ENCODE measurements around the gene MEPCE.
"Not testable (repeated sequence)": the region's sequence is repeated elsewhere in the genome, so short reads cannot be mapped to it uniquely, and the experiment has no call there.

Gene MEPCE

GRCh38 chr7:100433592-100434296, 4.1 kb downstream of the MEPCE start:
- peak overlapping the region; percentile 91 for H3K27ac Mint-ChIP-seq

GRCh38 chr7:100434297-100435144, 4.9 kb downstream of the MEPCE start:
- Mint-ChIP-seq H3K9me3 (no peaks in the 10 kb centered on the region), H3K4me1 (ENCODE audit: low read depth) (peaks cover 37% of the 10 kb centered on the region), H3K27ac (peak overlapping the region; percentile 91), H3K36me3 (ENCODE audit: low read depth) (peaks cover 48% of the 10 kb centered on the region), H3K27me3 (ENCODE audit: low read depth) (peaks cover under 1% of the 10 kb centered on the region), H3K4me3 (peak overlapping the region; percentile 87)
- DNase-seq (ENCODE audit: low spot score): no peak

More at GRCh38 chr7:100433592-100434296, 4.1 kb downstream of the MEPCE start:
- H3K9me3 Mint-ChIP-seq: no peaks in the 10 kb centered on the region
- peak overlapping the region; percentile 87 for H3K4me3 Mint-ChIP-seq
- DNase-seq (ENCODE audit: low spot score): no peak
- H3K4me1 Mint-ChIP-seq (ENCODE audit: low read depth): peaks cover 37% of the 10 kb centered on the region
- H3K36me3 Mint-ChIP-seq (ENCODE audit: low read depth): peaks cover 50% of the 10 kb centered on the region
- H3K27me3 Mint-ChIP-seq (ENCODE audit: low read depth): peaks cover 5% of the 10 kb centered on the region

GRCh38 chr7:100435401-100436304, 6.0 kb downstream of the MEPCE start:
- Mint-ChIP-seq H3K9me3 (no peaks in the 10 kb centered on the region), H3K36me3 (ENCODE audit: low read depth) (peaks cover 46% of the 10 kb centered on the region), H3K4me1 (ENCODE audit: low read depth) (peaks cover 37% of the 10 kb centered on the region), H3K27me3 (ENCODE audit: low read depth) (no peaks in the 10 kb centered on the region), H3K27ac (peak overlapping the region; percentile 98), H3K4me3 (peak overlapping the region; percentile 97)
- DNase-seq (ENCODE audit: low spot score): no peak

GRCh38 chr7:100437150-100438100, 7.8 kb downstream of the MEPCE start:
- Mint-ChIP-seq H3K36me3 (ENCODE audit: low read depth) (peaks cover 35% of the 10 kb centered on the region), H3K4me1 (ENCODE audit: low read depth) (peaks cover 27% of the 10 kb centered on the region), H3K9me3 (no peaks in the 10 kb centered on the region), H3K4me3 (peak overlapping the region; percentile 38), H3K27ac (peak overlapping the region; percentile 26), H3K27me3 (ENCODE audit: low read depth) (no peaks in the 10 kb centered on the region)
- DNase-seq (ENCODE audit: low spot score): no peak

GRCh38 chr7:100438172-100438571, 8.5 kb downstream of the MEPCE start:
- Mint-ChIP-seq H3K4me1 (ENCODE audit: low read depth) (peaks cover 22% of the 10 kb centered on the region), H3K9me3 (no peaks in the 10 kb centered on the region), H3K27me3 (ENCODE audit: low read depth) (no peaks in the 10 kb centered on the region), H3K36me3 (ENCODE audit: low read depth) (peaks cover 28% of the 10 kb centered on the region), H3K27ac (peak overlapping the region; percentile 2), H3K4me3 (no peak overlapping the region)
- DNase-seq (ENCODE audit: low spot score): no peak

- H3K27me3 Mint-ChIP-seq (ENCODE audit: low read depth); DNase-seq (ENCODE audit: low spot score); H3K9me3 Mint-ChIP-seq; H3K27ac Mint-ChIP-seq; H3K4me3 Mint-ChIP-seq: not testable (repeated sequence)
- peaks cover 18% of the 10 kb centered on the region for H3K4me1 Mint-ChIP-seq (ENCODE audit: low read depth)
- peaks cover 22% of the 10 kb centered on the region for H3K36me3 Mint-ChIP-seq (ENCODE audit: low read depth)
These were observed 9.1 kb downstream of the MEPCE start for GRCh38 chr7:100438731-100439130.

- not testable (repeated sequence) for H3K27ac Mint-ChIP-seq; H3K27me3 Mint-ChIP-seq (ENCODE audit: low read depth); H3K9me3 Mint-ChIP-seq; H3K4me3 Mint-ChIP-seq; DNase-seq (ENCODE audit: low spot score)
- peaks cover 17% of the 10 kb centered on the region for H3K36me3 Mint-ChIP-seq (ENCODE audit: low read depth)
- peaks cover 15% of the 10 kb centered on the region for H3K4me1 Mint-ChIP-seq (ENCODE audit: low read depth)
These were observed 9.6 kb downstream of the MEPCE start for GRCh38 chr7:100439244-100439643.

GRCh38 chr7:100441641-100442535, 12.3 kb downstream of the MEPCE start:
- Mint-ChIP-seq H3K36me3 (ENCODE audit: low read depth) (no peaks in the 10 kb centered on the region), H3K27ac (peak overlapping the region; percentile 38), H3K9me3 (no peaks in the 10 kb centered on the region), H3K27me3 (ENCODE audit: low read depth) (no peaks in the 10 kb centered on the region), H3K4me3 (no peak overlapping the region), H3K4me1 (ENCODE audit: low read depth) (peaks cover 16% of the 10 kb centered on the region)
- DNase-seq (ENCODE audit: low spot score): no peak

- no peaks in the 10 kb centered on the region for H3K36me3 Mint-ChIP-seq (ENCODE audit: low read depth)
- no peaks in the 10 kb centered on the region for H3K27me3 Mint-ChIP-seq (ENCODE audit: low read depth)
- peaks cover 16% of the 10 kb centered on the region for H3K4me1 Mint-ChIP-seq (ENCODE audit: low read depth)
- no peak for DNase-seq (ENCODE audit: low spot score)
- H3K27ac Mint-ChIP-seq: peak overlapping the region; percentile 14
- H3K9me3 Mint-ChIP-seq: no peaks in the 10 kb centered on the region
- no peak overlapping the region for H3K4me3 Mint-ChIP-seq
These were observed 13.6 kb downstream of the MEPCE start for GRCh38 chr7:100443096-100443840.

GRCh38 chr7:100444311-100445278, 15.0 kb downstream of the MEPCE start:
- Mint-ChIP-seq H3K36me3 (ENCODE audit: low read depth) (no peaks in the 10 kb centered on the region), H3K4me3 (no peak overlapping the region), H3K4me1 (ENCODE audit: low read depth) (peaks cover 16% of the 10 kb centered on the region), H3K27ac (peak overlapping the region; percentile 80), H3K27me3 (ENCODE audit: low read depth) (no peaks in the 10 kb centered on the region), H3K9me3 (no peaks in the 10 kb centered on the region)
- DNase-seq (ENCODE audit: low spot score): no peak

- Mint-ChIP-seq H3K9me3 (no peaks in the 10 kb centered on the region), H3K4me1 (ENCODE audit: low read depth) (peaks cover 16% of the 10 kb centered on the region), H3K27me3 (ENCODE audit: low read depth) (no peaks in the 10 kb centered on the region), H3K4me3 (no peak overlapping the region), H3K27ac (no peak overlapping the region), H3K36me3 (ENCODE audit: low read depth) (no peaks in the 10 kb centered on the region)
- no peak for DNase-seq (ENCODE audit: low spot score)
These were observed 16.4 kb downstream of the MEPCE start for GRCh38 chr7:100446040-100446439.

Data from T-helper 2 cell treated with Interferon-gamma antibody and Interleukin-4, amounts not matched to agents 5 μg/mL and 100 μg/mL, for 36 hours (primary cell).